A673 (cell line): Measurements from ENCODE around the gene SLC7A10. TPM values are rescaled to one million over a fixed set of nuclear protein-coding genes. Genes with fewer than 3 reads are reported as not detected.
A peak's percentile ranks its signal among the peaks of the same experiment; 100 is the strongest.

Experiments
- BruUV-seq: library from RNA; stranded (reverse); fragments of 400-500 nt; replicated peaks from 2 replicates; lab custom pipeline; 2021; lab: Mats Ljungman, UMichigan
- CTCF ChIA-PET: fragments of 300-600 bp; sonication (Branson Sonifier 250); formaldehyde crosslinking; loops from one replicate; lab custom pipeline; 2022; ENCODE audit warnings: antibody characterized with exemption; lab: Charles Lee
- POLR2A ChIA-PET: fragments of 300-600 bp; sonication (Branson Sonifier 250); formaldehyde crosslinking; loops from one replicate; lab custom pipeline; 2022; ENCODE audit warnings: antibody characterized with exemption; ENCODE audit not compliant: low non-redundant PET; lab: Charles Lee
- DNase-seq: peaks from one replicate; pipeline ENCODE4 v3.0.0-alpha.2; 2015; ENCODE audit warnings: low spot score
- H3K27ac ChIP-seq: fragments of 200-600 bp; sonication (generic); 2 replicates; pipeline ENCODE4 v1.5.1; 2016; ENCODE audit warnings: mixed run types, low read depth, mild to moderate bottlenecking, mixed read lengths, antibody characterized with exemption, low read length; ENCODE audit not compliant: poor library complexity, severe bottlenecking
- H3K27me3 ChIP-seq: fragments of 200-600 bp; sonication (generic); replicated peaks from 2 replicates; pipeline ENCODE4 v1.6.1; 2017; ENCODE audit warnings: mixed run types, low read depth, mild to moderate bottlenecking, mixed read lengths, antibody characterized with exemption, low read length; ENCODE audit not compliant: insufficient read depth, poor library complexity
- H3K36me3 ChIP-seq: fragments of 200-600 bp; sonication (generic); 2 replicates; pipeline ENCODE4 v1.6.1; 2016; ENCODE audit warnings: mixed run types, mild to moderate bottlenecking, mixed read lengths, antibody characterized with exemption, low read length; ENCODE audit not compliant: insufficient read depth, poor library complexity, severe bottlenecking
- H3K4me1 ChIP-seq: fragments of 200-600 bp; sonication (generic); 2 replicates; pipeline ENCODE4 v1.6.1; 2017; ENCODE audit warnings: mixed run types, mild to moderate bottlenecking, mixed read lengths, antibody characterized with exemption, low read length; ENCODE audit not compliant: insufficient read depth, poor library complexity, severe bottlenecking
- H3K4me3 ChIP-seq: fragments of 200-600 bp; sonication (generic); 2 replicates; pipeline ENCODE4 v1.5.1; 2016; ENCODE audit warnings: low read depth, mixed run types, mild to moderate bottlenecking, mixed read lengths, low read length; ENCODE audit not compliant: poor library complexity, severe bottlenecking
- H3K9me3 ChIP-seq: fragments of 200-600 bp; sonication (generic); 2 replicates; pipeline ENCODE4 v1.6.1; 2016; ENCODE audit warnings: mixed run types, low read depth, mild to moderate bottlenecking, mixed read lengths, antibody characterized with exemption, low read length; ENCODE audit not compliant: poor library complexity, severe bottlenecking
- EZH2 ChIP-seq: fragments of 200-600 bp; sonication (generic); IDR thresholded peaks from 2 replicates; pipeline ENCODE4 v1.6.1; 2017; ENCODE audit warnings: borderline replicate concordance, low read depth, mild to moderate bottlenecking, mixed read lengths, antibody characterized with exemption, low read length; ENCODE audit not compliant: poor library complexity, severe bottlenecking
- intact Hi-C: fragments of 100-400 bp; cut with micrococcal nuclease; formaldehyde crosslinking; loops from one replicate; pipeline ENCODE4 v1.10.0; 2022; ENCODE audit not compliant: unreplicated experiment
- total RNA-seq: library from RNA; stranded (reverse); gene quantifications from 2 replicates; pipeline ENCODE4 v1.2.3, GENCODE V29; 2021
- TF ChIP-seq, protein P1 (sequence below): fragments of 300-800, 200-600 bp; sonication (generic); conservative IDR thresholded peaks from 2 replicates; pipeline ENCODE4 v1.5.1; 2017; ENCODE audit warnings: low read depth, mild to moderate bottlenecking, antibody characterized with exemption, low read length, moderate library complexity, mixed read lengths

Gene SLC7A10
- total RNA-seq, 1 experiment from 2014 or later = 0.17 TPM

DNA sequence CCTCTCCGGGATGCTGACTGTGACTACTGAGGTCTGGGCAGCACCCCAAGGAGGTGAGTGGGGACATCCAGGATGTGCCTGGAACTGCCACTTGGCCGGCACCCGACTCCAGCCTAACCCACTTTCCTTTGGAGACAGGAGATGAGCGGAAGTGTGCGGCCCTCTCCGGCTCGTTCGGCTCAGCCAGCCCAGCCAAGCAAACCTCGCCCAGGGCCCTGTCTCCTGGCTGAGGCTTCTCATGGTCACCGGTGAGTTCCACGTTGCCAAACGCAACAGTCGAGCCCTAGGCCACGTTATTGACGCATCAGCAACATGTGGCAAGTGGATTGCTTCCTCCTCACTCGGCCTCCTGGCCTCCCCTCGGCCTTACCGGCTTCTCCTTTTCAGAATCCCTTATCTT is 5.5 kb downstream of the SLC7A10 start:
- Histone ChIP-seq H3K9me3 (no peaks in the 10 kb centered on the region), H3K4me3 (no peak overlapping the region), H3K27me3 (peaks cover 16% of the 10 kb centered on the region), H3K36me3 (no peaks in the 10 kb centered on the region), H3K4me1 (no peaks in the 10 kb centered on the region), H3K27ac (no peak overlapping the region)
- no peak for DNase-seq
- no peak for TF ChIP-seq EZH2
- TF ChIP-seq, protein P1, sequence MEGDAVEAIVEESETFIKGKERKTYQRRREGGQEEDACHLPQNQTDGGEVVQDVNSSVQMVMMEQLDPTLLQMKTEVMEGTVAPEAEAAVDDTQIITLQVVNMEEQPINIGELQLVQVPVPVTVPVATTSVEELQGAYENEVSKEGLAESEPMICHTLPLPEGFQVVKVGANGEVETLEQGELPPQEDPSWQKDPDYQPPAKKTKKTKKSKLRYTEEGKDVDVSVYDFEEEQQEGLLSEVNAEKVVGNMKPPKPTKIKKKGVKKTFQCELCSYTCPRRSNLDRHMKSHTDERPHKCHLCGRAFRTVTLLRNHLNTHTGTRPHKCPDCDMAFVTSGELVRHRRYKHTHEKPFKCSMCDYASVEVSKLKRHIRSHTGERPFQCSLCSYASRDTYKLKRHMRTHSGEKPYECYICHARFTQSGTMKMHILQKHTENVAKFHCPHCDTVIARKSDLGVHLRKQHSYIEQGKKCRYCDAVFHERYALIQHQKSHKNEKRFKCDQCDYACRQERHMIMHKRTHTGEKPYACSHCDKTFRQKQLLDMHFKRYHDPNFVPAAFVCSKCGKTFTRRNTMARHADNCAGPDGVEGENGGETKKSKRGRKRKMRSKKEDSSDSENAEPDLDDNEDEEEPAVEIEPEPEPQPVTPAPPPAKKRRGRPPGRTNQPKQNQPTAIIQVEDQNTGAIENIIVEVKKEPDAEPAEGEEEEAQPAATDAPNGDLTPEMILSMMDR = no peak
- CTCF ChIA-PET = no interaction called here
- intact Hi-C loops = no loop called here
- BruUV-seq = no TSS peak
- POLR2A ChIA-PET = no interaction called here

DNA sequence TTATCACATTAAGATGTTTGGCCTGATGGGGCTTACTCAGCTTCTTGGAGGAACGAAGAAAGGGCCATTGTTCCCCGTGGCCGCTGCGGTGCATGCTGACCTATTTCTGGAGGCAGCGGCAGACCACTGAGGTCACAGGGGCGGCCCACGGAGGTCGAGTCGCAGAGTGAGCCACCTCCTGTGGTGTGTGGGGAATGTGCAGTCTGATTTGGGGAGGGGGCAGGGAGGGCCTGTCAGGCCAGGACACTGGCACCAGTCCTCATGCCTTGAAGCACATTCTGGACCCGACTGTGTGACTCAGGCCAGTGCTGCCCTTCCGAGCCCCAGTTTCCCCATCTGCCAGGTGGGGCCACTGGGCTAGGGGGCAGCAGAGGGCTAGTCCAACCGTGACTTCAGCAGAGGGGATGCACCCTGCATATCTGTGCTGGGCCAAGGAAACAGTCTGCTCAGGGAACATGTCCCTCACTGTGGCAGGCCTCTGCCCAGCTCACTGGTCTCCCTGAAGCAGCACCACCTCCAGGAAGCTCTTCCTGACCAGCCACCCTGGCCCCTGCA is 6.3 kb downstream of the SLC7A10 start:
- TF ChIP-seq, protein P1 = peak; percentile 31; the same call in 1 of the 2 replicates
- no peak for TF ChIP-seq EZH2
- intact Hi-C loops = no loop called here
- no peaks in the 10 kb centered on the region for H3K9me3 ChIP-seq
- H3K4me3 ChIP-seq = no peak overlapping the region
- no TSS peak for BruUV-seq
- no peak overlapping the region for H3K27ac ChIP-seq
- no peaks in the 10 kb centered on the region for H3K36me3 ChIP-seq
- H3K4me1 ChIP-seq = no peaks in the 10 kb centered on the region
- peaks cover 8% of the 10 kb centered on the region for H3K27me3 ChIP-seq
- no peak for DNase-seq
- POLR2A ChIA-PET = no interaction called here
- CTCF ChIA-PET = no interaction called here

DNA sequence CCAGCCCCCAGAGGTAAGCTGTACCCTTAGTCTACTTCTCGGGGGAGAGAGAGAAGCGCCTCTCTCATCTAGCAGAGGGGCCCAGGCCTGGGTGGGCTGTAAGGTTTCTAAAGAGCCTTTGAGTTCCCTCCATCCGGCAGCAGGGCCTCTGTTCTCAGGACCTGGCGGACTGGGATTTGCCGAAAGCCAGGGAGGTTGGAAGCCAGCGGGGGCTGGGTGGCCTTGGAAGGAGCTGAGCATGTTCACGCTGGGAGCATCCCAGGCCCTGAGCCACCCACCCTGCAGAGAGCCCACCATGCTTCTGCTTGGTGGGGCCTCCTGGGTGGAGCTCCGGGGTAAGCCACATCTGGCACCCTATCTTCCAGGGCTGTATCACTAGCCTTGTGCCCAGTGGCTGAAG is 7.8 kb downstream of the SLC7A10 start:
- no peak for TF ChIP-seq EZH2
- TF ChIP-seq, protein P1 = no peak
- no TSS peak for BruUV-seq
- ChIA-PET CTCF (interaction anchor here (1.4 kb wide), 1 partner anchor 34 kb away, joined by 3 read pairs; no protein-coding TSS in a partner anchor), POLR2A (no interaction called here)
- H3K9me3 ChIP-seq = no peaks in the 10 kb centered on the region
- intact Hi-C loops = no loop called here
- no peak for DNase-seq
- H3K4me1 ChIP-seq = no peaks in the 10 kb centered on the region
- no peak overlapping the region for H3K4me3 ChIP-seq
- H3K36me3 ChIP-seq = no peaks in the 10 kb centered on the region
- no peak overlapping the region for H3K27ac ChIP-seq
- no peaks in the 10 kb centered on the region for H3K27me3 ChIP-seq
